Chondrocyte (in vitro differentiated cells): ENCODE measurements around the gene KAT8. TPM values are rescaled to one million over a fixed set of nuclear protein-coding genes. Genes with fewer than 3 reads are reported as not detected.
"Not testable (repeated sequence)": the region's sequence is repeated elsewhere in the genome, so short reads cannot be mapped to it uniquely, and the experiment has no call there.

ENCODE experiments used
- DNase-seq: peaks from one replicate; pipeline ENCODE4 v3.0.0; 2021; ENCODE audit warnings: mixed read lengths, low spot score
- H3K27ac Mint-ChIP-seq: one replicate; pipeline ENCODE4 v1.8.0; 2021; ENCODE audit warnings: mild to moderate bottlenecking, moderate library complexity, mixed read lengths; ENCODE audit not compliant: unreplicated experiment
- H3K27me3 Mint-ChIP-seq: 2 replicates; pipeline ENCODE4 v1.8.0; 2021; ENCODE audit warnings: low read depth, mixed read lengths
- H3K36me3 Mint-ChIP-seq: 2 replicates; pipeline ENCODE4 v1.8.0; 2021; ENCODE audit warnings: low read depth, mixed read lengths
- H3K4me1 Mint-ChIP-seq: 2 replicates; pipeline ENCODE4 v1.8.0; 2021; ENCODE audit warnings: low read depth, mild to moderate bottlenecking, mixed read lengths
- H3K4me3 Mint-ChIP-seq: one replicate; pipeline ENCODE4 v1.8.0; 2021; ENCODE audit warnings: mild to moderate bottlenecking, moderate library complexity, mixed read lengths; ENCODE audit not compliant: unreplicated experiment
- H3K9me3 Mint-ChIP-seq: 2 replicates; pipeline ENCODE4 v1.8.0; 2021; ENCODE audit warnings: low read depth, mixed read lengths
- CTCF ChIP-seq: fragments of 200-600 bp; sonication (generic); IDR thresholded peaks from 2 replicates; pipeline ENCODE4 v1.5.0; 2021; ENCODE audit warnings: antibody characterized with exemption, mild to moderate bottlenecking, moderate library complexity
- total RNA-seq: library from RNA; stranded (reverse); gene quantifications from 3 replicates; pipeline ENCODE4 v1.2.1, GENCODE V29; 2021

KAT8 gene
- total RNA-seq, 1 donor from 2014 or later: 34.7 TPM

DNA sequence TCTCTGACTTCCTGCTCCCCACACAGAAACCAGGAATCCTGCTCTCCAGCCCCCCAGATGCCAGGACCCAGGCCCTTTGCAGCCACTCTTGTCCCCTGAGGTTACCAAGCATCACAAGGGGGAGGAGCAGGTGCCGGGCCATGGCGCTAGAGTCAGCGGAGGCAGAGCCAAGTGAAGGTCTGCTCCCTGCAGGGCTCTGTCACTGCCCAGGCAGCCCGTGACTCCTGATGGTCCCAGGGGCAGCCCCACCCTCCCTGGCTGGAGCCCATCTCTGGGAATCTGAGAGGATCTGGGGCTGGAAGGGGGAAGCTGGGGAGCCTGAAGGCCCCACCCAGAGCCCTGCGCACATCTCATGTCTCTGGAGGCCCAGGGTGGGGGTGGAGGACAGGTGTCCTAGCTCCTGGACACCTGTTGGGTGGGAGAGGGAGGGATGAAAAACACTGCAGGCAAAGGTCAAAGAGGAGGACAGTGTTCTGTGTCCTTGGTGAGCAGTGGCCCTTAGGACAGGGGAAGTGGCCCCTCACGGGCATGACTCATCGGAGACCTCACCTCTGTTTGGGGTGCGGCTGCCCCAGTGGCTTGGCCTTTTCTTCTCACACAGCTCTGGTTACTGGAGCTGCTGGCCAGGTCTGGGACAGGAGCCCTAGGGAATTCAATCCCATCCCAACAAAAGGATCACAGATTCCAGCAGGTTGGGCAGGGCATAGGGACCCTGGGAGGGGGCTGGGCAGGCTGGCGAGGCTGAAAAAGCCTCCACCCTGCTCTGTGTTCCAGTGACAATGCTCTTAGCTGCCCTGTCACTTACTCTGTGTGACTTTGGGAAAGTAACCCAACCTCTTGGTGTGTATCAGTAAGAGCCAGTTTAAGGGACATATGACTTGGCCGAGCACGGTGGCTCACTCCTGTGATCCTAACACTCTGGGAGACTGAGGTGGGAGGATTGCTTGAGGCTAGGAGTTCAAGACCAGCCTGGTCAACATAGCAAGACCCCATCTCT is 32.7 kb downstream of the KAT8 start, which contains the start of gene PRSS36:
PRSS36 (minus strand) TSS at position 173 of the 997 bp plus-strand sequence; CDS start at position 142, 31 bp downstream.
- no peaks in the 10 kb centered on the region for H3K36me3 Mint-ChIP-seq
- TF ChIP-seq CTCF: no peak
- H3K4me1 Mint-ChIP-seq: no peaks in the 10 kb centered on the region
- H3K9me3 Mint-ChIP-seq: no peaks in the 10 kb centered on the region
- H3K27me3 Mint-ChIP-seq: peaks cover 19% of the 10 kb centered on the region
- H3K27ac Mint-ChIP-seq: no peak within 1 kb of the TSS
- no peak for DNase-seq
- no peak within 1 kb of the TSS for H3K4me3 Mint-ChIP-seq

- H3K27ac Mint-ChIP-seq, H3K36me3 Mint-ChIP-seq, DNase-seq, H3K4me3 Mint-ChIP-seq, H3K4me1 Mint-ChIP-seq, H3K9me3 Mint-ChIP-seq: not testable (repeated sequence)
- peaks cover 22% of the 10 kb centered on the region for H3K27me3 Mint-ChIP-seq
Measured at GRCh38 chr16:31150976-31151375, 33.5 kb downstream of the KAT8 start.

GRCh38 chr16:31157136-31157535 is 39.7 kb downstream of the KAT8 start:
- H3K27ac Mint-ChIP-seq: no peak overlapping the region
- no peak for DNase-seq
- no peaks in the 10 kb centered on the region for H3K4me1 Mint-ChIP-seq
- H3K27me3 Mint-ChIP-seq: peaks cover 16% of the 10 kb centered on the region
- H3K9me3 Mint-ChIP-seq: no peaks in the 10 kb centered on the region
- TF ChIP-seq CTCF: no peak
- no peaks in the 10 kb centered on the region for H3K36me3 Mint-ChIP-seq
- no peak overlapping the region for H3K4me3 Mint-ChIP-seq

DNA sequence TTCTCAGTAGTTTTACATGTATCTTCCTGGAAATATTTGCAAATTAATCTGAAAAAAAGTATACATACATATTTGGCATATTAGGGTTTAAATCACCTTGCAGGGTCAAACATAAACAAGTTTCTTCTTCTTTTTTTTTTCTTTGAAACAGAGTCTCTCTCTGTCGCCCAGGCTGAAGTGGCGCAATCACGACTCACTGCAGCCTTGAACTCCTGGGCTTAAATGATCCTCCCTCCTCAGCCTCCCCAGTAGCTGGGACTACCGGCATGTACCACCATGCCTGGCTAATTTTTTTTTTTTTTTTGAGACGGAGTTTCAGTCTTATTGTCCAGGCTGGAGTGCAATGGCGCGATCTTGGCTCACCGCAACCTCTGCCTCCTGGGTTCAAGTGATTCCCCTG is 49.9 kb downstream of the KAT8 start:
- no peak for DNase-seq
- Mint-ChIP-seq H3K27ac (no peak overlapping the region), H3K4me3 (no peak overlapping the region), H3K9me3 (no peaks in the 10 kb centered on the region), H3K36me3 (no peaks in the 10 kb centered on the region), H3K27me3 (peaks cover 3% of the 10 kb centered on the region), H3K4me1 (peaks cover 3% of the 10 kb centered on the region)
- TF ChIP-seq CTCF: no peak

- H3K27ac Mint-ChIP-seq: no peak overlapping the region
Measured at GRCh38 chr16:31168848-31169247, 51.4 kb downstream of the KAT8 start.

GRCh38 chr16:31170048-31170447 is 52.6 kb downstream of the KAT8 start:
- H3K4me1 Mint-ChIP-seq: not testable (repeated sequence)

More at GRCh38 chr16:31168848-31169247, 51.4 kb downstream of the KAT8 start:
- Mint-ChIP-seq H3K4me1 (peaks cover 3% of the 10 kb centered on the region), H3K9me3 (no peaks in the 10 kb centered on the region), H3K27me3 (no peaks in the 10 kb centered on the region), H3K36me3 (no peaks in the 10 kb centered on the region), H3K4me3 (no peak overlapping the region)
- TF ChIP-seq CTCF: no peak
- no peak for DNase-seq

More at GRCh38 chr16:31170048-31170447, 52.6 kb downstream of the KAT8 start:
- not testable (repeated sequence) for H3K4me3 Mint-ChIP-seq, H3K9me3 Mint-ChIP-seq, DNase-seq, H3K36me3 Mint-ChIP-seq, H3K27ac Mint-ChIP-seq, H3K27me3 Mint-ChIP-seq
